WTC11 (cell line): ENCODE data around the gene TMEM236. TPM values are rescaled to one million over a fixed set of nuclear protein-coding genes. Genes with fewer than 3 reads are reported as not detected.

Experiments used
- ATAC-seq: fragments of 200-7000 bp; cut with Tn5 transposase; 2 replicates; pipeline ENCODE4 v1.10.0; 2021; ENCODE audit warnings: mild to moderate bottlenecking, moderate library complexity
- Bru-seq: library from RNA; stranded (reverse); fragments of 400-500 nt; gene quantifications from one replicate; lab custom pipeline; 2021; lab: Mats Ljungman, UMichigan
- CTCF ChIA-PET: fragments of 300-600 bp; sonication (Branson Sonifier 250); formaldehyde crosslinking; loops from one replicate; lab custom pipeline; 2021; ENCODE audit warnings: antibody characterized with exemption; lab: Charles Lee
- POLR2A ChIA-PET: fragments of 350-600 bp; sonication (Branson Sonifier 250); formaldehyde crosslinking; loops from one replicate; lab custom pipeline; 2021; ENCODE audit warnings: antibody characterized with exemption; lab: Charles Lee
- DNase-seq: peaks from one replicate; pipeline ENCODE4 v3.0.0; 2021; ENCODE audit warnings: low spot score
- H3K27ac Mint-ChIP-seq: 2 replicates; pipeline ENCODE4 v1.8.0; 2021; ENCODE audit warnings: mixed read lengths
- H3K27me3 Mint-ChIP-seq: 2 replicates; pipeline ENCODE4 v1.8.0; 2021; ENCODE audit warnings: low read depth, mild to moderate bottlenecking, moderate library complexity, mixed read lengths
- H3K36me3 Mint-ChIP-seq: 2 replicates; pipeline ENCODE4 v1.8.0; 2021; ENCODE audit warnings: mixed read lengths
- H3K4me1 Mint-ChIP-seq: 2 replicates; pipeline ENCODE4 v1.8.0; 2022; ENCODE audit warnings: mixed read lengths
- H3K4me3 Mint-ChIP-seq: 2 replicates; pipeline ENCODE4 v1.8.0; 2021; ENCODE audit warnings: mild to moderate bottlenecking, moderate library complexity, mixed read lengths
- H3K9me3 Mint-ChIP-seq: 2 replicates; pipeline ENCODE4 v1.8.0; 2021; ENCODE audit warnings: mixed read lengths
- CBFB ChIP-seq: sonication (generic); formaldehyde crosslinking; IDR thresholded peaks from 2 replicates; pipeline ENCODE4 v1.8.1; 2022; ENCODE audit warnings: mild to moderate bottlenecking, low read depth, missing genetic modification reagents
- E2F1 ChIP-seq: sonication (generic); formaldehyde crosslinking; IDR thresholded peaks from 2 replicates; pipeline ENCODE4 v1.8.0; 2022; ENCODE audit warnings: mild to moderate bottlenecking, missing genetic modification reagents
- FOXJ3 ChIP-seq: sonication (generic); formaldehyde crosslinking; IDR thresholded peaks from 2 replicates; pipeline ENCODE4 v1.9.0; 2021; ENCODE audit warnings: missing genetic modification reagents, mild to moderate bottlenecking, borderline replicate concordance
- HMGA2 ChIP-seq: fragments of 250-450 bp; sonication (Bioruptor Pico); IDR thresholded peaks from 2 replicates; pipeline ENCODE4 v1.4.0; 2021; ENCODE audit warnings: mild to moderate bottlenecking, moderate library complexity
- IRF2 ChIP-seq: sonication (generic); formaldehyde crosslinking; IDR thresholded peaks from 2 replicates; pipeline ENCODE4 v1.8.0; 2022; ENCODE audit warnings: low read depth, missing genetic modification reagents, borderline replicate concordance
- JUN ChIP-seq: sonication (generic); formaldehyde crosslinking; IDR thresholded peaks from 2 replicates; pipeline ENCODE4 v1.8.0; 2023; ENCODE audit warnings: mild to moderate bottlenecking, missing genetic modification reagents
- KAT7 ChIP-seq: sonication (generic); formaldehyde crosslinking; IDR thresholded peaks from 2 replicates; pipeline ENCODE4 v1.8.1; 2023; ENCODE audit warnings: missing genetic modification reagents, mild to moderate bottlenecking, borderline replicate concordance
- MXD4 ChIP-seq: fragments of 250-450 bp; sonication (Bioruptor Pico); IDR thresholded peaks from 2 replicates; pipeline ENCODE4 v1.8.0; 2021; ENCODE audit warnings: mild to moderate bottlenecking, moderate library complexity, borderline replicate concordance
- NFATC4 ChIP-seq: fragments of 250-450 bp; sonication (Bioruptor Pico); IDR thresholded peaks from 2 replicates; pipeline ENCODE4 v1.9.0; 2021; ENCODE audit warnings: mild to moderate bottlenecking
- NFYB ChIP-seq: sonication (generic); formaldehyde crosslinking; conservative IDR thresholded peaks from 2 replicates; pipeline ENCODE4 v1.8.0; 2022; ENCODE audit warnings: low read depth, missing genetic modification reagents
- NR3C1 ChIP-seq: sonication (generic); formaldehyde crosslinking; conservative IDR thresholded peaks from 2 replicates; pipeline ENCODE4 v1.8.1; 2023; ENCODE audit warnings: low read depth, mild to moderate bottlenecking, missing genetic modification reagents
- SMAD4 ChIP-seq: sonication (generic); formaldehyde crosslinking; IDR thresholded peaks from 2 replicates; pipeline ENCODE4 v1.8.0; 2022; ENCODE audit warnings: mild to moderate bottlenecking, missing genetic modification reagents
- TCF7 ChIP-seq: sonication (generic); formaldehyde crosslinking; IDR thresholded peaks from 2 replicates; pipeline ENCODE4 v1.8.0; 2022; ENCODE audit warnings: mild to moderate bottlenecking, low read depth, missing genetic modification reagents, moderate library complexity
- TEAD1 ChIP-seq: sonication (generic); formaldehyde crosslinking; IDR thresholded peaks from 2 replicates; pipeline ENCODE4 v1.8.0; 2022; ENCODE audit warnings: mild to moderate bottlenecking, missing genetic modification reagents
- TEAD4 ChIP-seq: sonication (generic); formaldehyde crosslinking; IDR thresholded peaks from 2 replicates; pipeline ENCODE4 v1.8.0; 2022; ENCODE audit warnings: mild to moderate bottlenecking, missing genetic modification reagents
- ZBTB21 ChIP-seq: sonication (generic); formaldehyde crosslinking; IDR thresholded peaks from 2 replicates; pipeline ENCODE4 v1.8.1; 2023; ENCODE audit warnings: mild to moderate bottlenecking, missing genetic modification reagents, borderline replicate concordance
- ZNF423 ChIP-seq: fragments of 250-450 bp; sonication (Bioruptor Pico); IDR thresholded peaks from 2 replicates; pipeline ENCODE4 v2.1.2; 2022; ENCODE audit warnings: mild to moderate bottlenecking, moderate library complexity
- long read RNA-seq, 3 experiments: library from RNA in 1 of 3; library from capped mRNA in 1 of 3; library from polyadenylated mRNA in 1 of 3; unstranded in 2 of 3; stranded (forward) in 1 of 3; transcript quantifications; one replicate each; pipeline ENCODE4 v2.0.0, GENCODE V29; 2021
- total RNA-seq: library from RNA; stranded (reverse); gene quantifications from 3 replicates; pipeline ENCODE4 v1.2.3, GENCODE V29; 2021
- TF ChIP-seq, protein P1 (sequence below): sonication (generic); formaldehyde crosslinking; IDR thresholded peaks from 2 replicates; pipeline ENCODE4 v1.8.0; 2022; ENCODE audit warnings: missing genetic modification reagents
- TF ChIP-seq, protein P2 (sequence below): sonication (generic); formaldehyde crosslinking; IDR thresholded peaks from 2 replicates; pipeline ENCODE4 v1.8.1; 2023; ENCODE audit warnings: mild to moderate bottlenecking, missing genetic modification reagents
- TF ChIP-seq, protein P3 (sequence below): sonication (generic); formaldehyde crosslinking; conservative IDR thresholded peaks from 2 replicates; pipeline ENCODE4 v1.8.1; 2022; ENCODE audit warnings: mild to moderate bottlenecking, missing genetic modification reagents

Gene TMEM236, protein sequence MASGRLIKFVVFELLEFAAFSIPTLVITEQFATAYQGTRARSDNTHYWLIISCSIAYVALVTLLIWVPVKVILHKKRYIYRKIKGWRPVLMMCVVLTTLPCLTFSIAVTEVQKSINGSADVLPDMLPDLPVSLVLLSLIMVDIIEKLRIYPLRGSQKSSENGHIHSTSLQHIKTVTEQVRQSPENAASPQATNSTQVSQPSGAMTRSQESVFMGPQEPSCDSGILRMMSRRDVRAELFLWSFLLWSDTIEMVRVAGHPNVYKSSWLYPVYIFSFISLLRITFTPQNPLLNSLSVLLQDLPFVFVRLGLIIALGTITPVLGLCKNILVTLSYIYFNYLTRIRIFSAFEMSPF
- 0.04 TPM in 1 of 3 replicates, not detected in the others for total RNA-seq
- Bru-seq, nascent RNA: percentile 12 among the genes with signal in this experiment
- long read RNA-seq, experiment 1: 0 reads
- long read RNA-seq, experiment 2: 0 reads
- long read RNA-seq, experiment 3: 0 reads

DNA sequence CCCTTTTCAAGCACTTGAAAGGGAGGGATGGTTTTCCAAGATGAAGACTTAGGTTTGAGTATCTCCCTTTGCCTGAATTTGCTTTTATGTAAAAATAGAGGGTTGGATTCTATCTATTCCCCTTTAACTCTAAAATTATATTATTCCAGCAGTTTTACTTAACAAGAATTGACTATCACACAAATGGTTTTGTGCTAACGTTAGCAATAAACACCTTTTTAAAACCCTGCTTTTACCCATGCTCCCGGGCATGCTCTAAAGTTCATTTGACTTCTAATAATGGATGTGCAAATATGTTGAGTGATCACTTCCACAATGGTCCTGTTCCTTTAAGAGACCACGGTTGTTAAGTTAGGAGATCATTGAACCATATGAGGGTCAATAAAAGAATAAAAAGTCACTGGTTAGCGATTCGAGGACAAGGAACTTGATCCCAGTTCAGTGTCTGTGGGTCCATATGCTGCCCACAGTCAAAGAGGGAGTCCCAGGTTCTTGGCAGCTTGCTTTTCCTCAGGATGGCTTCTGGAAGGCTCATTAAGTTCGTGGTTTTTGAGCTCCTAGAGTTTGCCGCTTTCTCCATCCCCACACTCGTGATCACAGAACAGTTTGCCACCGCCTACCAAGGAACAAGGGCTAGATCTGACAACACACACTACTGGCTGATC lies at the start of gene TMEM236:
TSS of gene TMEM236 (plus strand) at position 421 of the 665 bp plus-strand sequence. CDS start at position 516, 95 bp downstream.
- no peaks in the 10 kb centered on the region for H3K4me1 Mint-ChIP-seq
- H3K36me3 Mint-ChIP-seq: no peaks in the 10 kb centered on the region
- DNase-seq (no peak), ATAC-seq (no peak)
- no peak within 1 kb of the TSS for H3K27ac Mint-ChIP-seq
- no peak within 1 kb of the TSS for H3K4me3 Mint-ChIP-seq
- peaks cover 4% of the 10 kb centered on the region; the same call in 1 of the 2 replicates for H3K27me3 Mint-ChIP-seq
- H3K9me3 Mint-ChIP-seq: no peaks in the 10 kb centered on the region
- TF ChIP-seq ZNF423 (no peak), ZBTB21 (CRISPR knock-in tag) (no peak)
- POLR2A ChIA-PET: no interaction called here
- CTCF ChIA-PET: no interaction called here

- peaks cover 18% of the 10 kb centered on the region for H3K36me3 Mint-ChIP-seq
- peak overlapping the region; percentile 15; the same call in 1 of the 2 replicates for H3K27ac Mint-ChIP-seq
- no peaks in the 10 kb centered on the region for H3K27me3 Mint-ChIP-seq
- TF ChIP-seq FOXJ3 (CRISPR knock-in tag): no peak
- no peak for TF ChIP-seq ZNF423
- no peak for TF ChIP-seq IRF2 (CRISPR knock-in tag)
- no peak for TF ChIP-seq SMAD4 (CRISPR knock-in tag)
- TF ChIP-seq HMGA2 (CRISPR knock-in tag): no peak
- no peak for TF ChIP-seq TCF7 (CRISPR knock-in tag)
- no peak for TF ChIP-seq E2F1 (CRISPR knock-in tag)
- no peak for TF ChIP-seq KAT7 (CRISPR knock-in tag)
- TF ChIP-seq TEAD4 (CRISPR knock-in tag): no peak
- TF ChIP-seq, protein P1, sequence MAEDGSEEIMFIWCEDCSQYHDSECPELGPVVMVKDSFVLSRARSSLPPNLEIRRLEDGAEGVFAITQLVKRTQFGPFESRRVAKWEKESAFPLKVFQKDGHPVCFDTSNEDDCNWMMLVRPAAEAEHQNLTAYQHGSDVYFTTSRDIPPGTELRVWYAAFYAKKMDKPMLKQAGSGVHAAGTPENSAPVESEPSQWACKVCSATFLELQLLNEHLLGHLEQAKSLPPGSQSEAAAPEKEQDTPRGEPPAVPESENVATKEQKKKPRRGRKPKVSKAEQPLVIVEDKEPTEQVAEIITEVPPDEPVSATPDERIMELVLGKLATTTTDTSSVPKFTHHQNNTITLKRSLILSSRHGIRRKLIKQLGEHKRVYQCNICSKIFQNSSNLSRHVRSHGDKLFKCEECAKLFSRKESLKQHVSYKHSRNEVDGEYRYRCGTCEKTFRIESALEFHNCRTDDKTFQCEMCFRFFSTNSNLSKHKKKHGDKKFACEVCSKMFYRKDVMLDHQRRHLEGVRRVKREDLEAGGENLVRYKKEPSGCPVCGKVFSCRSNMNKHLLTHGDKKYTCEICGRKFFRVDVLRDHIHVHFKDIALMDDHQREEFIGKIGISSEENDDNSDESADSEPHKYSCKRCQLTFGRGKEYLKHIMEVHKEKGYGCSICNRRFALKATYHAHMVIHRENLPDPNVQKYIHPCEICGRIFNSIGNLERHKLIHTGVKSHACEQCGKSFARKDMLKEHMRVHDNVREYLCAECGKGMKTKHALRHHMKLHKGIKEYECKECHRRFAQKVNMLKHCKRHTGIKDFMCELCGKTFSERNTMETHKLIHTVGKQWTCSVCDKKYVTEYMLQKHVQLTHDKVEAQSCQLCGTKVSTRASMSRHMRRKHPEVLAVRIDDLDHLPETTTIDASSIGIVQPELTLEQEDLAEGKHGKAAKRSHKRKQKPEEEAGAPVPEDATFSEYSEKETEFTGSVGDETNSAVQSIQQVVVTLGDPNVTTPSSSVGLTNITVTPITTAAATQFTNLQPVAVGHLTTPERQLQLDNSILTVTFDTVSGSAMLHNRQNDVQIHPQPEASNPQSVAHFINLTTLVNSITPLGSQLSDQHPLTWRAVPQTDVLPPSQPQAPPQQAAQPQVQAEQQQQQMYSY (CRISPR knock-in tag): no peak
- no peak for TF ChIP-seq NFYB (CRISPR knock-in tag)
- TF ChIP-seq, protein P2, sequence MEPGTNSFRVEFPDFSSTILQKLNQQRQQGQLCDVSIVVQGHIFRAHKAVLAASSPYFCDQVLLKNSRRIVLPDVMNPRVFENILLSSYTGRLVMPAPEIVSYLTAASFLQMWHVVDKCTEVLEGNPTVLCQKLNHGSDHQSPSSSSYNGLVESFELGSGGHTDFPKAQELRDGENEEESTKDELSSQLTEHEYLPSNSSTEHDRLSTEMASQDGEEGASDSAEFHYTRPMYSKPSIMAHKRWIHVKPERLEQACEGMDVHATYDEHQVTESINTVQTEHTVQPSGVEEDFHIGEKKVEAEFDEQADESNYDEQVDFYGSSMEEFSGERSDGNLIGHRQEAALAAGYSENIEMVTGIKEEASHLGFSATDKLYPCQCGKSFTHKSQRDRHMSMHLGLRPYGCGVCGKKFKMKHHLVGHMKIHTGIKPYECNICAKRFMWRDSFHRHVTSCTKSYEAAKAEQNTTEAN (CRISPR knock-in tag): no peak
- TF ChIP-seq TEAD1 (CRISPR knock-in tag): no peak
- TF ChIP-seq NFATC4 (CRISPR knock-in tag): no peak
- no peak for TF ChIP-seq MXD4
- TF ChIP-seq NR3C1 (CRISPR knock-in tag): no peak
- TF ChIP-seq, protein P3, sequence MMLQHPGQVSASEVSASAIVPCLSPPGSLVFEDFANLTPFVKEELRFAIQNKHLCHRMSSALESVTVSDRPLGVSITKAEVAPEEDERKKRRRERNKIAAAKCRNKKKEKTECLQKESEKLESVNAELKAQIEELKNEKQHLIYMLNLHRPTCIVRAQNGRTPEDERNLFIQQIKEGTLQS (CRISPR knock-in tag): no peak
- TF ChIP-seq CBFB: no peak
- no peak for TF ChIP-seq JUN (CRISPR knock-in tag)
- H3K9me3 Mint-ChIP-seq: no peaks in the 10 kb centered on the region
- H3K4me1 Mint-ChIP-seq: no peaks in the 10 kb centered on the region
- ATAC-seq (no peak), DNase-seq (no peak)
- ChIA-PET CTCF (interaction anchor here (0.6 kb wide), 1 partner anchor 251 kb away, joined by 4 read pairs; no protein-coding TSS in a partner anchor), POLR2A (no interaction called here)
- no peak overlapping the region for H3K4me3 Mint-ChIP-seq
Measured at GRCh38 chr10:17703706-17704105, 48.3 kb upstream of the TMEM236 start.
